K562 (cell line): ENCODE data around the gene LTBP4. TPM values are rescaled to one million over a fixed set of nuclear protein-coding genes. Genes with fewer than 3 reads are reported as not detected.

Experiments used
- GATAD2A ChIP-seq: fragments of 450-650 bp; IDR thresholded peaks from 2 replicates; pipeline ENCODE4 v1.6.1; 2017
- MGA ChIP-seq: fragments of 450-650 bp; IDR thresholded peaks from 2 replicates; pipeline ENCODE4 v1.6.1; 2016; ENCODE audit warnings: mild to moderate bottlenecking, moderate library complexity
- RBBP5 ChIP-seq: fragments of 200-600 bp; sonication (generic); IDR thresholded peaks from 2 replicates; pipeline ENCODE4 v1.6.1; 2012; ENCODE audit warnings: borderline replicate concordance, mild to moderate bottlenecking, low read length, control low read depth, inconsistent platforms; ENCODE audit not compliant: insufficient read depth, poor library complexity, severe bottlenecking
- RBM22 ChIP-seq: fragments of 200-400 bp; formaldehyde crosslinking; IDR thresholded peaks from 2 replicates; pipeline ENCODE4 v1.6.1; 2018; ENCODE audit warnings: low read length, low read depth; ENCODE audit not compliant: poor library complexity, severe bottlenecking
- SIN3A ChIP-seq, 2 experiments: fragments of 150-350 bp in 1 of 2; IDR thresholded peaks; 2 replicates each; pipeline ENCODE4 v1.6.1; 2011 to 2016; ENCODE audit warnings: borderline replicate concordance in 2 of 2, low read depth in 2 of 2, low read length in 2 of 2, mild to moderate bottlenecking in 2 of 2, moderate library complexity in 2 of 2; ENCODE audit not compliant: control insufficient read depth in 1 of 2
- SMAD3 ChIP-seq: fragments of 450-650 bp; formaldehyde crosslinking; conservative IDR thresholded peaks from 2 replicates; pipeline ENCODE4 v1.4.0; 2020; ENCODE audit warnings: mild to moderate bottlenecking
- SP1 ChIP-seq: sonication (generic); formaldehyde crosslinking; IDR thresholded peaks from 2 replicates; pipeline ENCODE4 v1.8.1; 2022; ENCODE audit warnings: mild to moderate bottlenecking, missing genetic modification reagents
- ZNF24 ChIP-seq: fragments of 450-650 bp; IDR thresholded peaks from 2 replicates; pipeline ENCODE4 v1.6.1; 2016
- polyA plus RNA-seq, 8 experiments: library from polyadenylated mRNA; depleted of rRNA in 4 of 8; stranded (reverse) in 5 of 8; unstranded in 3 of 8; fragments of >200 nt; fragmentation: Nextera tagmentation in 2 of 8; fragmentation: Illumina TruSeq in 1 of 8; extraction: Ambion mirVana in 2 of 8; extraction: Trizol in 1 of 8; gene quantifications; 2 replicates each; pipeline versions ENCODE4 v1.2.1 to v1.2.3, GENCODE V29; 2011 to 2014; ENCODE audit warnings: inconsistent platforms in 1 of 8, missing spikeins in 1 of 8
- total RNA-seq, 7 experiments: library from RNA; depleted of rRNA in 6 of 7; stranded (reverse); fragments of >200 nt in 6 of 7; fragmentation: Illumina TruSeq in 2 of 7; extraction: Trizol in 2 of 7; gene quantifications; 2 replicates each; pipeline versions ENCODE4 v1.2.1 to v1.2.3, GENCODE V29; 2011 to 2021; ENCODE audit warnings: low replicate concordance in 1 of 7
- TF ChIP-seq, protein P1 (sequence below): fragments of 150-350 bp; conservative IDR thresholded peaks from 2 replicates; pipeline ENCODE4 v1.6.1; 2014; ENCODE audit warnings: low read length
- TF ChIP-seq, protein P2 (sequence below): sonication (generic); formaldehyde crosslinking; IDR thresholded peaks from 2 replicates; pipeline ENCODE4 v1.9.0; 2022; ENCODE audit warnings: mild to moderate bottlenecking, missing genetic modification reagents
- TF ChIP-seq, protein P3 (sequence below): sonication (generic); formaldehyde crosslinking; IDR thresholded peaks from 2 replicates; pipeline ENCODE4 v1.9.0; 2022; ENCODE audit warnings: mild to moderate bottlenecking, missing genetic modification reagents

Gene LTBP4
- total and polyA plus RNA-seq, 9 of the 15 experiments (the other 6 are each of a cell fraction or from before 2014, with no cell fraction given) = 0.35 to 160 (median 31.6) TPM

- TF ChIP-seq MGA (peak; percentile 90), GATAD2A (peak; percentile 85), ZNF24 (peak; percentile 50; the same call in 1 of the 2 replicates), SP1 (CRISPR knock-in tag) (peak; percentile 90), RBBP5 (peak; percentile 50), SMAD3 (CRISPR knock-in tag) (no peak), RBM22 (no peak), SIN3A (IDR thresholded peaks at IDR 0.05; ENCODE audit: borderline replicate concordance in 2 of 2, control insufficient read depth in 1 of 2, low read depth in 2 of 2, low read length in 2 of 2) (peak; percentile 59 to 77; a peak in 2 of 4 replicates)
- TF ChIP-seq, protein P1, sequence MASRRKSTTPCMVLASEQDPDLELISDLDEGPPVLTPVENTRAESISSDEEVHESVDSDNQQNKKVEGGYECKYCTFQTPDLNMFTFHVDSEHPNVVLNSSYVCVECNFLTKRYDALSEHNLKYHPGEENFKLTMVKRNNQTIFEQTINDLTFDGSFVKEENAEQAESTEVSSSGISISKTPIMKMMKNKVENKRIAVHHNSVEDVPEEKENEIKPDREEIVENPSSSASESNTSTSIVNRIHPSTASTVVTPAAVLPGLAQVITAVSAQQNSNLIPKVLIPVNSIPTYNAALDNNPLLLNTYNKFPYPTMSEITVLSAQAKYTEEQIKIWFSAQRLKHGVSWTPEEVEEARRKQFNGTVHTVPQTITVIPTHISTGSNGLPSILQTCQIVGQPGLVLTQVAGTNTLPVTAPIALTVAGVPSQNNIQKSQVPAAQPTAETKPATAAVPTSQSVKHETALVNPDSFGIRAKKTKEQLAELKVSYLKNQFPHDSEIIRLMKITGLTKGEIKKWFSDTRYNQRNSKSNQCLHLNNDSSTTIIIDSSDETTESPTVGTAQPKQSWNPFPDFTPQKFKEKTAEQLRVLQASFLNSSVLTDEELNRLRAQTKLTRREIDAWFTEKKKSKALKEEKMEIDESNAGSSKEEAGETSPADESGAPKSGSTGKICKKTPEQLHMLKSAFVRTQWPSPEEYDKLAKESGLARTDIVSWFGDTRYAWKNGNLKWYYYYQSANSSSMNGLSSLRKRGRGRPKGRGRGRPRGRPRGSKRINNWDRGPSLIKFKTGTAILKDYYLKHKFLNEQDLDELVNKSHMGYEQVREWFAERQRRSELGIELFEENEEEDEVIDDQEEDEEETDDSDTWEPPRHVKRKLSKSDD = no peak
- TF ChIP-seq, protein P2, sequence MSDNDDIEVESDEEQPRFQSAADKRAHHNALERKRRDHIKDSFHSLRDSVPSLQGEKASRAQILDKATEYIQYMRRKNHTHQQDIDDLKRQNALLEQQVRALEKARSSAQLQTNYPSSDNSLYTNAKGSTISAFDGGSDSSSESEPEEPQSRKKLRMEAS (CRISPR knock-in tag) = peak; percentile 100
- TF ChIP-seq, protein P3, sequence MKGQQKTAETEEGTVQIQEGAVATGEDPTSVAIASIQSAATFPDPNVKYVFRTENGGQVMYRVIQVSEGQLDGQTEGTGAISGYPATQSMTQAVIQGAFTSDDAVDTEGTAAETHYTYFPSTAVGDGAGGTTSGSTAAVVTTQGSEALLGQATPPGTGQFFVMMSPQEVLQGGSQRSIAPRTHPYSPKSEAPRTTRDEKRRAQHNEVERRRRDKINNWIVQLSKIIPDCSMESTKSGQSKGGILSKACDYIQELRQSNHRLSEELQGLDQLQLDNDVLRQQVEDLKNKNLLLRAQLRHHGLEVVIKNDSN (CRISPR knock-in tag) = peak; percentile 98
Observed at GRCh38 chr19:40662925-40663694, 61.9 kb downstream of the LTBP4 start (continued).
